ENCODE measurements around the gene ELOVL5.

Gene ELOVL5

DNA sequence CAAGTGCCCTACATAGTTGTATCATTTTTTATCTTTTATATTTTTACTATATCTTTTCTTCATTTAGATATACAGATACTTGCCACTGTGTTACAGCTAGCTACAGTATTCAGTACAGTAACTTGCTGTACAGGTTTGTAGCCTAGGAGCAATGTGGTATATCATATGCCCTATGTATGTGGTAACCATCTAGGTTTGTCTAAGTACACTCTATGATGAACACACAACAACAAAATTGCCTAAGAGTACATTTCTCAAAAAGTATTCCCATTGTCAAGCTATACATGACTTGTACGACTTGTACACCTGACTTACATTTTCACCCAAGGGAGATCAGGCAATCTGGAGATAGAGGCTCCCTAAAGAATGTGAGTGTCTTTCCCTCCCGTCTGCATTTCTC, 8.2 kb downstream of the ELOVL5 start:
- DNase-seq (ENCODE audit: low read depth), result no peak
- TF ChIP-seq, protein P1, sequence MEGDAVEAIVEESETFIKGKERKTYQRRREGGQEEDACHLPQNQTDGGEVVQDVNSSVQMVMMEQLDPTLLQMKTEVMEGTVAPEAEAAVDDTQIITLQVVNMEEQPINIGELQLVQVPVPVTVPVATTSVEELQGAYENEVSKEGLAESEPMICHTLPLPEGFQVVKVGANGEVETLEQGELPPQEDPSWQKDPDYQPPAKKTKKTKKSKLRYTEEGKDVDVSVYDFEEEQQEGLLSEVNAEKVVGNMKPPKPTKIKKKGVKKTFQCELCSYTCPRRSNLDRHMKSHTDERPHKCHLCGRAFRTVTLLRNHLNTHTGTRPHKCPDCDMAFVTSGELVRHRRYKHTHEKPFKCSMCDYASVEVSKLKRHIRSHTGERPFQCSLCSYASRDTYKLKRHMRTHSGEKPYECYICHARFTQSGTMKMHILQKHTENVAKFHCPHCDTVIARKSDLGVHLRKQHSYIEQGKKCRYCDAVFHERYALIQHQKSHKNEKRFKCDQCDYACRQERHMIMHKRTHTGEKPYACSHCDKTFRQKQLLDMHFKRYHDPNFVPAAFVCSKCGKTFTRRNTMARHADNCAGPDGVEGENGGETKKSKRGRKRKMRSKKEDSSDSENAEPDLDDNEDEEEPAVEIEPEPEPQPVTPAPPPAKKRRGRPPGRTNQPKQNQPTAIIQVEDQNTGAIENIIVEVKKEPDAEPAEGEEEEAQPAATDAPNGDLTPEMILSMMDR (conservative IDR thresholded peaks at IDR 0.05; ENCODE audit: low read depth, low read length), result no peak
- no peak overlapping the region for H3K4me3 ChIP-seq (ENCODE audit: low read depth, low read length)

DNA sequence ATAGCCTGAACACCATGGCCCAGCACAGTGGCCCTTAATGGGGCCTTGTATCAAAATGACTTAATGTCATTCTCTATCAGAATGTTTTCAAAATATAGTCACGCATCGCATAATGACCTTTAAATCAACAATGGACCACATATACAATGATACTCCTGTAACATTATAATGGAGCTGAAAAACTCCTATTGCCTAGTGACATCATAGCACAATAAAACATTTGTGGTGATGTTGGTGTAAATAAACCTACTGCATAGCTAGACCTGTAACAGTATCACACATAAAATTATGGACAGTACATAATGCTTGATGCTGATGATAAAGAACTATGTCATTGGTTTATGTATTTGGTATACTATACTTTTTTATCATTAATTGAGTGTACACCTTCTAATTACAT, 9.3 kb downstream of the ELOVL5 start:
- DNase-seq (ENCODE audit: low read depth), result no peak
- TF ChIP-seq, protein P1 (conservative IDR thresholded peaks at IDR 0.05; ENCODE audit: low read depth, low read length), result no peak
- no peak overlapping the region for H3K4me3 ChIP-seq (ENCODE audit: low read depth, low read length)

DNA sequence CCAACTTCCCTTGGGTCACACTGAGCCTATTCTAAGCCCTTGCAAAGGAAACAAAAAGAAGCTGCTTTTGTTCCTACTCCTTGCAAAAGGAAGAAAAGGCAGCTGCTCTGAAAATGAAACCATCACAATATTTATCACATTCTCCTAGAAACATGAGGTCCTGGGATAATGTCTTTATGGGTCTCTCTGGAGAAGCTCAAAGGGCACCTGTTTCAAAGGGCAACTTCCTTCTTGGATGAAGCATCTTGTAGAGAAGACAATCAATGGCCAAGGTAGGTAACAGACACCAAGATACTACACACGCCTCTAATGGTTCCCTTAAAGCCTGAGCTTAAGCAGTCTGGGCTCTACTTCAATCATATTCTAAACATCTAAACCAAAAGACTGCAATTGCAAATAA, 10.4 kb downstream of the ELOVL5 start:
- no peak overlapping the region for H3K4me3 ChIP-seq (ENCODE audit: low read depth, low read length)
- TF ChIP-seq, protein P1 (conservative IDR thresholded peaks at IDR 0.05; ENCODE audit: low read depth, low read length), result no peak
- DNase-seq (ENCODE audit: low read depth), result no peak

DNA sequence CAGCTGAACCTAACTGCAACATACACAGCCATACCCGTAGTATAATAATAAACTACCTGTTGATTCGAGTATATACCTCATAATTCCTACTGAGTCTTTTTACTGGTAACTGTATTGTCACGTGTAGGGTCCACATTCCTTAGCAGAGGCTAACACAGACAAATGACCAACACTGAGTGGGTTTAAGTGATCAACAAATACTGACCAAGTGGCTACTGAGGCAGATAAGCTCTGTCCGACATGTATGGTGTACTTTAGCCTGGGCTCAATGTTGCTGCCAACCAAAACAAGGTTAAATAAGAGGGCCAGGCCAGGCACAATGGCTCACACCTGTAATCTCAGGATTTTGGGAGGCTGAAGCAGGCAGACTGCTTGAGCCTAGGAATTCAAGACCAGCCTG, 12.7 kb downstream of the ELOVL5 start:
- no peak overlapping the region for H3K4me3 ChIP-seq (ENCODE audit: low read depth, low read length)
- TF ChIP-seq, protein P1 (conservative IDR thresholded peaks at IDR 0.05; ENCODE audit: low read depth, low read length), result no peak
- DNase-seq (ENCODE audit: low read depth), result no peak

- no peak overlapping the region for H3K4me3 ChIP-seq (ENCODE audit: low read depth, low read length)
- DNase-seq (ENCODE audit: low read depth), result no peak
These were observed 13.3 kb downstream of the ELOVL5 start for GRCh38 chr6:53335224-53335994.

DNA sequence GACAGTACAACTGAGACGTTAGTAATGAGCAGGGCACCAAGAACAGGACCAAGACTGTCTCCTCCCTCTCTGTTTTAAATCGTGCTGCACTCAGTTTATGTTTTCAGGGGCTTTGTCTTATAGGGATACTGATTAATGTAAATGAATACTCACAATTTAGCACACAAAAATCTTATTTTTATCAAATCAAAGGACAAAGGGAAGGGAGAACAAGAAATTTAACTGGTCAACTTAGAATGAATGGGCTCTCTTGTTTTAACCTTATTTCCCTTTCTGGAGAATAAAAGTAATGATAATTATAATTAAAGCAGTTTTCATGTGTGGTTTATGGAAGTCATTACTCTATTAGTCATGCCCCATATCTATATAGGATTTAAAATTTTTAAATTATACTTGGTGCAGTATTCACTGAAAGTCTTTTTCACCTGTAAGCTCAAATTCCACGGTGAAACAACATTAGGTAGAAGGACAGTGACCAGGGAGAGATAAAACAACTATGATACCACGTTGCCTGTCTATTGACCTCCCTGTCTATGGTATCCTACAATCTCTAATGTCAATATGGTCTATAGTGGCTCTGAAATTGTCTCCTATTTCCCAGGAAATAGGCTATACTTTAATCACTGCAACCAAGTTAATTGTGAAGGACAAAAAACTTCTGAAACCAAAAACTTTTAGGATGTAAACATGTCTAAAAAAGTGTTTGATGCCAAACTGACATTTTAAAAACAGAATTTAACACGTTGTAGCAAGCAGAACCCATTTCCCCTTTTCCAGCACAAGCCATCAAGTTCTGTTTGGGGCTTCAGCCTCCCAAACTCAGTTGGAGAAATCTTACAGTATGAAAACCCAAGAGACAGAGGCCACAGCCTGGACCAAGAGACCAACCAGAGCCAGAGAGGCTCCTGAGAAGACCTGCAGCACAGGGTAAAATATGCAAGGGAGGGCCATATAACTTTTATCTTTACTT, 15.0 kb downstream of the ELOVL5 start:
- DNase-seq (ENCODE audit: low read depth), result no peak
- TF ChIP-seq, protein P1 (conservative IDR thresholded peaks at IDR 0.05; ENCODE audit: low read depth, low read length), result no peak
- H3K4me3 ChIP-seq (ENCODE audit: low read depth, low read length), result no peak overlapping the region

More at GRCh38 chr6:53335224-53335994, 13.3 kb downstream of the ELOVL5 start:
- TF ChIP-seq, protein P1 (conservative IDR thresholded peaks at IDR 0.05; ENCODE audit: low read depth, low read length), result no peak
